Measurements from ENCODE around the gene SLC39A11. TPM values are rescaled to one million over a fixed set of nuclear protein-coding genes. Genes with fewer than 3 reads are reported as not detected.
"Not testable (repeated sequence)": the region's sequence is repeated elsewhere in the genome, so short reads cannot be mapped to it uniquely, and the experiment has no call there.

Gene SLC39A11
- total RNA-seq, 1 donor from 2014 or later: 13.0 TPM

- Histone ChIP-seq H3K4me1 (ENCODE audit: control insufficient read depth in 3 of 3, insufficient read depth in 3 of 3, low read length in 3 of 3) (no peaks in the 10 kb centered on the region), H3K9ac (ENCODE audit: low read depth in 1 of 3, low read length in 3 of 3) (no peak overlapping the region), H3K4me3 (ENCODE audit: low read length in 3 of 3) (no peak overlapping the region), H3K27me3 (ENCODE audit: control insufficient read depth in 3 of 3, insufficient read depth in 3 of 3, low read length in 3 of 3) (no peaks in the 10 kb centered on the region), H3K27ac (ENCODE audit: low read depth, low read length) (no peak overlapping the region), H3K36me3 (ENCODE audit: control insufficient read depth in 3 of 3, insufficient read depth in 3 of 3, low read length in 3 of 3) (peaks cover 0 to 6% (median 2%) of the 10 kb centered on the region in 3 donors), H3K9me3 (ENCODE audit: control insufficient read depth in 3 of 3, low read length in 3 of 3) (peaks cover 2 to 19% (median 15%) of the 10 kb centered on the region in 3 donors)
Measured at GRCh38 chr17:72797142-72797541, 295.3 kb downstream of the SLC39A11 start.

GRCh38 chr17:72795941-72796340 lies 296.5 kb downstream of the SLC39A11 start:
- Histone ChIP-seq H3K9me3 (ENCODE audit: control insufficient read depth in 3 of 3, low read length in 3 of 3) (peaks cover 2 to 19% (median 16%) of the 10 kb centered on the region in 3 donors), H3K4me1 (ENCODE audit: control insufficient read depth in 3 of 3, insufficient read depth in 3 of 3, low read length in 3 of 3) (no peaks in the 10 kb centered on the region)

GRCh38 chr17:72794152-72794551 lies 298.3 kb downstream of the SLC39A11 start:
- Histone ChIP-seq H3K27me3 (ENCODE audit: control insufficient read depth in 3 of 3, insufficient read depth in 3 of 3, low read length in 3 of 3) (no peaks in the 10 kb centered on the region), H3K27ac (ENCODE audit: low read depth, low read length) (no peak overlapping the region), H3K4me3 (ENCODE audit: low read length in 3 of 3) (no peak overlapping the region), H3K36me3 (ENCODE audit: control insufficient read depth in 3 of 3, insufficient read depth in 3 of 3, low read length in 3 of 3) (peaks cover 0 to 4% (median 2%) of the 10 kb centered on the region in 3 donors), H3K9ac (ENCODE audit: low read depth in 1 of 3, low read length in 3 of 3) (no peak overlapping the region), H3K9me3 (ENCODE audit: control insufficient read depth in 3 of 3, low read length in 3 of 3) (peaks cover 2 to 18% (median 16%) of the 10 kb centered on the region in 3 donors), H3K4me1 (ENCODE audit: control insufficient read depth in 3 of 3, insufficient read depth in 3 of 3, low read length in 3 of 3) (no peaks in the 10 kb centered on the region)

More at GRCh38 chr17:72795941-72796340, 296.5 kb downstream of the SLC39A11 start:
- H3K27me3 ChIP-seq (ENCODE audit: control insufficient read depth in 3 of 3, insufficient read depth in 3 of 3, low read length in 3 of 3): no peaks in the 10 kb centered on the region
- peaks cover 0 to 4% (median 2%) of the 10 kb centered on the region in 3 donors for H3K36me3 ChIP-seq (ENCODE audit: control insufficient read depth in 3 of 3, insufficient read depth in 3 of 3, low read length in 3 of 3)
- H3K9ac ChIP-seq (ENCODE audit: low read depth in 1 of 3, low read length in 3 of 3): no peak overlapping the region
- H3K4me3 ChIP-seq (ENCODE audit: low read length in 3 of 3): no peak overlapping the region
- H3K27ac ChIP-seq (ENCODE audit: low read depth, low read length): no peak overlapping the region

- Histone ChIP-seq H3K4me3 (ENCODE audit: low read length in 3 of 3) (no peak overlapping the region), H3K9ac (ENCODE audit: low read depth in 1 of 3, low read length in 3 of 3) (no peak overlapping the region), H3K4me1 (ENCODE audit: control insufficient read depth in 3 of 3, insufficient read depth in 3 of 3, low read length in 3 of 3) (no peaks in the 10 kb centered on the region), H3K27ac (ENCODE audit: low read depth, low read length) (no peak overlapping the region), H3K9me3 (ENCODE audit: control insufficient read depth in 3 of 3, low read length in 3 of 3) (peaks cover 2 to 16% (median 16%) of the 10 kb centered on the region in 3 donors), H3K36me3 (ENCODE audit: control insufficient read depth in 3 of 3, insufficient read depth in 3 of 3, low read length in 3 of 3) (peaks cover 0 to 4% (median 2%) of the 10 kb centered on the region in 3 donors), H3K27me3 (ENCODE audit: control insufficient read depth in 3 of 3, insufficient read depth in 3 of 3, low read length in 3 of 3) (no peaks in the 10 kb centered on the region)
Measured at GRCh38 chr17:72792771-72793170, 299.7 kb downstream of the SLC39A11 start.

- Histone ChIP-seq H3K4me3 (ENCODE audit: low read length in 3 of 3) (no peak overlapping the region), H3K27ac (ENCODE audit: low read depth, low read length) (no peak overlapping the region), H3K9me3 (ENCODE audit: control insufficient read depth in 3 of 3, low read length in 3 of 3) (peaks cover 2 to 14% (median 13%) of the 10 kb centered on the region in 3 donors), H3K4me1 (ENCODE audit: control insufficient read depth in 3 of 3, insufficient read depth in 3 of 3, low read length in 3 of 3) (no peaks in the 10 kb centered on the region), H3K9ac (ENCODE audit: low read depth in 1 of 3, low read length in 3 of 3) (no peak overlapping the region), H3K27me3 (ENCODE audit: control insufficient read depth in 3 of 3, insufficient read depth in 3 of 3, low read length in 3 of 3) (no peaks in the 10 kb centered on the region), H3K36me3 (ENCODE audit: control insufficient read depth in 3 of 3, insufficient read depth in 3 of 3, low read length in 3 of 3) (peaks cover 0 to 2% (median under 1%) of the 10 kb centered on the region in 3 donors)
Measured at GRCh38 chr17:72790190-72790589, 302.3 kb downstream of the SLC39A11 start.

GRCh38 chr17:72789711-72790110 lies 302.8 kb downstream of the SLC39A11 start:
- H3K4me3 ChIP-seq (ENCODE audit: low read length in 3 of 3): no peak overlapping the region
- no peak overlapping the region for H3K9ac ChIP-seq (ENCODE audit: low read depth in 1 of 3, low read length in 3 of 3)

GRCh38 chr17:72788950-72789585 lies 303.4 kb downstream of the SLC39A11 start:
- Histone ChIP-seq H3K4me3 (ENCODE audit: low read length in 3 of 3) (no peak overlapping the region), H3K27ac (ENCODE audit: low read depth, low read length) (no peak overlapping the region), H3K27me3 (ENCODE audit: control insufficient read depth in 3 of 3, insufficient read depth in 3 of 3, low read length in 3 of 3) (no peaks in the 10 kb centered on the region), H3K9me3 (ENCODE audit: control insufficient read depth in 3 of 3, low read length in 3 of 3) (peaks cover 0 to 6% (median 6%) of the 10 kb centered on the region in 3 donors), H3K36me3 (ENCODE audit: control insufficient read depth in 3 of 3, insufficient read depth in 3 of 3, low read length in 3 of 3) (peaks cover 0 to 2% (median 0%) of the 10 kb centered on the region in 3 donors), H3K4me1 (ENCODE audit: control insufficient read depth in 3 of 3, insufficient read depth in 3 of 3, low read length in 3 of 3) (no peaks in the 10 kb centered on the region), H3K9ac (ENCODE audit: low read depth in 1 of 3, low read length in 3 of 3) (no peak overlapping the region)

More at GRCh38 chr17:72789711-72790110, 302.8 kb downstream of the SLC39A11 start:
- Histone ChIP-seq H3K9me3 (ENCODE audit: control insufficient read depth in 3 of 3, low read length in 3 of 3) (peaks cover 2 to 12% (median 9%) of the 10 kb centered on the region in 3 donors), H3K27ac (ENCODE audit: low read depth, low read length) (no peak overlapping the region), H3K4me1 (ENCODE audit: control insufficient read depth in 3 of 3, insufficient read depth in 3 of 3, low read length in 3 of 3) (no peaks in the 10 kb centered on the region), H3K27me3 (ENCODE audit: control insufficient read depth in 3 of 3, insufficient read depth in 3 of 3, low read length in 3 of 3) (no peaks in the 10 kb centered on the region), H3K36me3 (ENCODE audit: control insufficient read depth in 3 of 3, insufficient read depth in 3 of 3, low read length in 3 of 3) (peaks cover 0 to 2% (median 0%) of the 10 kb centered on the region in 3 donors)

- H3K36me3 ChIP-seq (ENCODE audit: control insufficient read depth in 3 of 3, insufficient read depth in 3 of 3, low read length in 3 of 3): no peaks in the 10 kb centered on the region
- no peak overlapping the region for H3K9ac ChIP-seq (ENCODE audit: low read depth in 1 of 3, low read length in 3 of 3)
- H3K4me1 ChIP-seq (ENCODE audit: control insufficient read depth in 3 of 3, insufficient read depth in 3 of 3, low read length in 3 of 3): no peaks in the 10 kb centered on the region
- no peak overlapping the region for H3K27ac ChIP-seq (ENCODE audit: low read depth, low read length)
- no peaks in the 10 kb centered on the region for H3K9me3 ChIP-seq (ENCODE audit: control insufficient read depth in 3 of 3, low read length in 3 of 3)
- no peaks in the 10 kb centered on the region for H3K27me3 ChIP-seq (ENCODE audit: control insufficient read depth in 3 of 3, insufficient read depth in 3 of 3, low read length in 3 of 3)
- no peak overlapping the region for H3K4me3 ChIP-seq (ENCODE audit: low read length in 3 of 3)
Measured at GRCh38 chr17:72786209-72786608, 306.3 kb downstream of the SLC39A11 start.

GRCh38 chr17:72782985-72783701 lies 309.3 kb downstream of the SLC39A11 start:
- no peaks in the 10 kb centered on the region for H3K9me3 ChIP-seq (ENCODE audit: control insufficient read depth in 3 of 3, low read length in 3 of 3)
- H3K9ac ChIP-seq (ENCODE audit: low read depth in 1 of 3, low read length in 3 of 3): no peak overlapping the region
- H3K4me3 ChIP-seq (ENCODE audit: low read length in 3 of 3): no peak overlapping the region
- H3K4me1 ChIP-seq (ENCODE audit: control insufficient read depth in 3 of 3, insufficient read depth in 3 of 3, low read length in 3 of 3): no peaks in the 10 kb centered on the region
- H3K36me3 ChIP-seq (ENCODE audit: control insufficient read depth in 3 of 3, insufficient read depth in 3 of 3, low read length in 3 of 3): no peaks in the 10 kb centered on the region
- no peaks in the 10 kb centered on the region for H3K27me3 ChIP-seq (ENCODE audit: control insufficient read depth in 3 of 3, insufficient read depth in 3 of 3, low read length in 3 of 3)
- H3K27ac ChIP-seq (ENCODE audit: low read depth, low read length): no peak overlapping the region

- not testable (repeated sequence) for H3K27me3 ChIP-seq (ENCODE audit: control insufficient read depth in 3 of 3, insufficient read depth in 3 of 3, low read length in 3 of 3); H3K36me3 ChIP-seq (ENCODE audit: control insufficient read depth in 3 of 3, insufficient read depth in 3 of 3, low read length in 3 of 3); H3K4me1 ChIP-seq (ENCODE audit: control insufficient read depth in 3 of 3, insufficient read depth in 3 of 3, low read length in 3 of 3); H3K4me3 ChIP-seq (ENCODE audit: low read length in 3 of 3); H3K27ac ChIP-seq (ENCODE audit: low read depth, low read length); H3K9me3 ChIP-seq (ENCODE audit: control insufficient read depth in 3 of 3, low read length in 3 of 3); H3K9ac ChIP-seq (ENCODE audit: low read depth in 1 of 3, low read length in 3 of 3)
Measured at GRCh38 chr17:72782437-72782836, 310.1 kb downstream of the SLC39A11 start.
